HG03342 (cell line): Measurements from ENCODE around the gene FRMD4A.
"Not testable (repeated sequence)": the region's sequence is repeated elsewhere in the genome, so short reads cannot be mapped to it uniquely, and the experiment has no call there.

ENCODE experiments used
- ATAC-seq: cut with Tn5 transposase; IDR thresholded peaks from one replicate; pipeline ENCODE4 v1.9.1; 2021; ENCODE audit warnings: mild to moderate bottlenecking, moderate library complexity; ENCODE audit not compliant: unreplicated experiment

Gene FRMD4A

DNA sequence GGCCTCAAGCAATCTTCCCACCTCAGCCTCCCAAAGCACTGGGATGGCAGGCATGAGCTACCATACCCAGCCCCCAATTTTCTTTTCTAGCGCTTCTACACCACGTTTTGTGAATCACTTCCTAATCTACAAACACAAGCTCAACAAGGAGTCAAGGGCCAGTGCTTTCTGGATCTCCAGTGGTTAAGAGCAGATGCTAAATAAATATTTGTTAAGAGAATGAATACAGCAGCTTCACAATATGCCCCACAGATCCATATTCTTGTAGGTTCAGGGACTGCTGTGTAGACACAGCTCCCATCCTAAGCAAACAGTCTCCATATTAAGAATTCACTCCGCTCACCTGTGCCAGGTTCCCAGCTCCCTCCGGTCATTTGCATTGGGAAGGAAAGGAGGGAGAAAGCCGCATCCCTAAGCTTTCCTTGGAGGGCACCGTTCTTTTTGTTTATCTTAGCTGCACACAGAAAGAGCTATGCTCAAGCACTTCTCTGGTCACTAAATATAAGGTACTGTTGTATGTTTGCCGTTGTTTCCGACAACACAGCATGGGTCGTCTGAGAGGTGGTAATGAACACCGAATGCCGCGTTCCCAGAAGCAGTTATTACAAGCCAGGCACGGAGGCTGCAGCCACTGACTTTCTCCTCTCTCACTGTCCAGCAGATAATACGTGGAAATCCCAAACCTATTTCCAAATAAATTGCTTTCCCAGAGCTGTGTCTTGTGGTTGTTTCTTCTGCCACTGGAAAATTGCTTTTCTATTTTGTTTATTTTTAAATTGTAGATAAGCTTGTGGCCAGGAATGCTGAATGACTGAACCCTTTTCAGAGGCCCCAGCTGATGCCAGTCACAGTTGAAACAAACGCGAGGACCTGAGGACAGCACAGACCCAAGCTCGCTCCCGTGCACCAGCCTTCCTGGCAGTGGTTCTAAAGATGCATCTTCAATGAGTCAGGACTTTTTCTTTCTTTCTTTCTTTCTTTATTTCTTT, 526.9 kb downstream of the FRMD4A start:
- no peak for ATAC-seq

DNA sequence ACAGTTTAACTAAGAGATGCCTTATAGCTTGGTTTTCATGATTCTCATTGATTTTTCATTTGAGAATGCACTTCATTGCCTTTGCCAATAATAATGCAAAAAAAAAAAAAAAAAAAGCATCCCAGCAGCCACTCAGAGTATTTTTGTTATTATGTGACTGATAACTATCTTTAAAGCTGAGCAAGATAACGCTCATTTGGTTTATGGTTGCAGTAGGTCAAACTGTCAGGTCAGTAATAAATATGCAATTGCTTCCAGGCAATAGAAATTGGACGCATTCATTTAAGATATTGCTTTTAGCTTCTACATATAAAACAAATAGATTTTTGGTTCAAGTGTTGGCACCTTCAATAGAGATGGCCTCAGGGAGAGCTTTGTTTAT, 528.8 kb downstream of the FRMD4A start:
- no peak for ATAC-seq

DNA sequence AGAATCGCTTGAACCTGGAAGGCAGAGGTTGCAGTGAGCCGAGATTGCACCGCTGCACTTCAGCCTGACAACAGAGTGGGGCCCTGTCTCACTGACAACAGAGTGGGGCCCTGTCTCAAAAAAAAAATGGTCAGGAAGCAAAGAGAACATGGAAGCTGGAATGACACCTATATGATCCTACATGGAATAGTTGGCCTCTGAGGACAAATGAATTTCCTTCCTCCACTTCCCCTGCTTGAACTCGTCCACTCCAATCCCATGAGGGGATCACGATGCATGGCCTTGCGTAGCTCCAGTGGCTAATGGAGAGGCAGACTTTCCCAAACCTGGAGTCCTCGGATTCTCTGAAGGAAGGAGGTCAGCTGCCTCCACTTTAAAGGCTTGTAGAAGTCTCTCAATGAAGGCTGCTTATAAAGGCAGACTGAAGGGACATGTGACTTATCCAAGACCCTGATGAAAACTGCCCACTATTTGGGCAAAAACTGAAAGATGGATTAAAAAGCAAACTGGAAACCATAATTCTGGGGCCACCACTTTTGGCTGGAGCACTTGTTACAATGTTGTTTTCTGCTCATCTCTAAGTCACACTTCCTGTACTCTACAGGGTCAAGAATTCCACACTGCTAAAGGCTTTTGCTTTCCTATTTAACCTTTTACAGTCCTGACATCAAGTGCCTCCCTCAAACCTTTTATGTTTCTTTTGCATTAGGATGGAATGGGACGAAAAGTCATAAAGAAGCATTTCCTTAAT, 529.4 kb downstream of the FRMD4A start:
- ATAC-seq, result no peak

DNA sequence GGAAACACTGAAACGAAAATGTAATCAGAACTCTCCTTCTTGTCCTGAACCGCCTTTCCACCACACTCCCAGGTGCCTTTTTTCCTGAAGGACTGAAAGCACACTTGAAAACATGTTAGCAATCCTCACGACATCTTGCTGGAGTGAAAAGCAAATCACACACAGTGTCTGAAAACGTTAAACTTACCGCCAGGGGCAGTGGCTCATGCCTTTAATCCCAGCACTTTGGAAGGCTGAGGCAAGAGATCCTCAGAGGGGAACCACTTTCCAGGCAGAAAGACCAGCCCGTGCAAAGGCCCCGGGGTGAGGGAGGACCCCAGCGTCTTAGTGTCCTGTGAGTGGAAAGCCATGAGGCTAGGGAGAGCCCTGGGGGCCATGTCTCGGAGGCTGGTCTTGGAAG, 533.6 kb downstream of the FRMD4A start:
- no peak for ATAC-seq

DNA sequence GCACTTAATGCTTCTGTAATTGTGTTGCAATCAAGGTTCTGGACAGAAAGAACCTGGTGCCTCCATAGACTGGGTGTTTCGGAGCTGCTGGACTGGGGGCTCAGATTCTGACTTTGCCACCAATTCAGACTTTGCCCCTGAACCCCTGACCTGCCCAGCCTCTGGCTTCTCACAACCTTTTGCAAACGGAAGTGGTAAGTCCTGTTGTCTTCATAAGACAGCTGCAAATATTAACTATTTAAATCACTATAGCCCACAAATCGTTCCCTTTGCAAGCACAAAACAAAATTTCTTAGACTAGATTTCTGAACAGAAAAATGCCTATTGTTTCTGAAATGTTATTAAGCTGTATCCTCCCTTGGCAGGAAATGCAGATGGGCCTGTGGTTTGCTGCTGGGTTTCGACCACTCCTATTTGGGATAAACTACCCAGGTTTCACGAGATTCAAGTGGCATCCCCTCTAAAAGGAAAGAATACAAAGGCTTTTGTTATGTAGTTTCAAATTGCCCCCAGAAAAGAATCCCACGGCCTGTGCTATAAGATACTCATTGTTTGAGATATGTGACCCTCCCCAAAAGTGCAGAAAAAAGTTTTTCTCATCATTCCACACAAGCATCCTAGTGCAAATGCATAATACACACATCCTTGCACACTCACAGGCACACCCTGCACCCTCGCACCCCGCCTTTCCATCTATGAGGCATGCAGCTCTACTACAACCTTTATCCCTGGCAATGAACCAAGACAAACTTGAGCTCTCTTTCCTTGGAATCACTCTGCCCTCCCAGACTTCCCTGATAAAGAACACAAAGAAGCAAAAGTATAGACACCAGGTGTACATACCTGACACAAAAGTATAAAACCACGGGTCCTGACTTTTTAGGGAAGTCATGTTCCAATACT, 534.8 kb downstream of the FRMD4A start:
- no peak for ATAC-seq

DNA sequence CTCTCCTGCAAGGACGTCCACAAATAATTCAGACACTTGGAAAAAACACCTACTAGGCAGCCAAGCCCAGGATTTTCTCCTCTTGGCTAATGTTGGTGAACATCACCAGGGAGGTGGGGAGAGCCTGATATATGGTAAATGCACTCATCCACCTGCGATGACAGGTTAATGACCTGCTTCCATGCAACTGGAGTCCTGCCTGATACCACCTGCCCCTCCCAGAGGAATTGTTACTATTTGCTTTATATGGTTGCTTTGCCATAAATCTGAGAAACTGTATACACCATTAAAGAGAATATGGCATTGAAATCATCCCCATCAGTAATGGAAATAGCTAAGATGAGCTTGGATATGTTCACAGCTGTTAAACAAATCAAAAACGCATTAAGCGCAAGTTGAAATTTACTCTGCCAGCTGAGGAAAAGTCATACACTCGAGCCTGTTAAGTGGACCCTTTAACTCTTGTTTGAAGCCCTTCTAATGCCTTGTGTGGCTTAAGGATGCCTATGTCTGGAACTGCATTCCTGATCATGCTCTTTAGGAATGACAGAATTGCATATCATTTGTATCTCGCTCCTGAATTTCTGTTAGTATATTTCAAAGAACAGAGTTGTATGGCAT, 535.6 kb downstream of the FRMD4A start:
- no peak for ATAC-seq

DNA sequence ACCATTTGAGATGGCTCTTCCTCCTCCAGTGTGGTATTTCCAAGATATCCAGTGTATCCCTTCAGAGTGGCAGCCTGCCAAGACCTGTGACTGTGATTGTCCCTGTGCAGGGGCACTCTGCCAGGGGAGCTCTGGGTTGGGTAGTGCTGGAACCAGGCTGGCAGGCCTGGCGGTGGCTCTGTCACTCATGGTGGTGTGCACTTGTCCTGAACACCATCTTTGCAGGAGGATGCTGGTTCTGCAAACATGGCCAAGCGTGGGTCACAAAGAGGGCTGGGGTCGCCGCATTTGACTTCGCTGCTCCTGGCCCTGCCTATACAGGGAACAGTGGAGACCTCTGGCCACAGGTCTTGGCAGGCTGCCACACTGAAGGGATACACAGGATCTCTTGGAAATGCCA, 538.7 kb downstream of the FRMD4A start:
- no peak for ATAC-seq

DNA sequence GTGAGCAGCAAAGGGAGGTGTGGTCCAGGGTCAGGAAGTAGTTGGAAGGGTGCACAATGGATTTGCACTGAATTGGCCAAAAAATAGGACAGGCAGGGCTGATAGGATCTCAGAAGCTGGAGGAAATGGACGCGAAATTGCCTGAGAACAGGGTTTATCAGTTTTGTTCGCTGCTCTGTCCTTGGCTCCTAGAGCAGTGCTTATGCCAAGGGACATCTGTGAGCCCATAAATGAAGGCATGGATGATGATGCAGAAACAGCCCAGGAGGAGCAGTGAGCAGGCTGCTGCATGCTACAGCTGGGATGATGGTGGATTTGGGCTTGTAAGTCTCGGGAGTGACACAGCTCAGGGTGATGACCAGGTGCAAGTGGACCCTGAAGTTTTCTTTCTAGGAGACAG, 539.2 kb downstream of the FRMD4A start:
- no peak for ATAC-seq

DNA sequence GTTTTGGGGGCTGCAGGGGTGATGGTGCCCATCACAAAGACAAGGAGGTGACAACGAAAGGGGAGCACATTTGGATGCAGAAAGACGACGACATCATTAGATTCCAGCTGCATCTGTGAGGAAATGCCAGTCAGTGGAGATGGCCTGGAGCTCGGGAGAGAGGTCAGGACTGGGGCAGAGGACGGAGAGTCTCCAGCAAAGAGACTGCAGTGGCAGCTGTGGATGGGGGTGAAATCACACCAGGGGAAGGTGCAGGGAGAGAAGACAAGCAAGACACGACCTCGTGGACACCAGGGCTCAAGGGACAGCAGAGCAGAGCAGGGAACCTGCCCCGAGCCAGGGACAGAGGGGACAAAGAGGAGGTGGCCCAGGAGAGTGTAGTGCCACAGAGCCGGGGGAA, 540.5 kb downstream of the FRMD4A start:
- no peak for ATAC-seq

DNA sequence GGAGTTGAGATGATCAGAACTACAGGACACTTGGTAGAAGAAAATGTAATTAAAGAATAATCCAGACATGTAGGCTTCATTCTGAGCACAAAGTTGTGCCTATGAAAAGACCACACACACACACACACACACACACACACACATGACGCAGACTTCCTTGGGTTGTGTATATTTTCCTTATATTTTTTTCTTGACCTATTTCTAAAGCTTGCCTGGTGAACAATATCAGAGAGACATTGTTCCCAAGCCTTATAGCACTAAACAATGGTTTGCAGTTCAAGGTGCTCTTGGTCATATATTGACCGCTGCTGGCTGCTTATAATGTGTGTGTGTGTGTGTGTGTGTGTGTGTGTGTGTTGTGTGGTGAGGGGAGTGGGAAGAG, 541.3 kb downstream of the FRMD4A start:
- no peak for ATAC-seq

DNA sequence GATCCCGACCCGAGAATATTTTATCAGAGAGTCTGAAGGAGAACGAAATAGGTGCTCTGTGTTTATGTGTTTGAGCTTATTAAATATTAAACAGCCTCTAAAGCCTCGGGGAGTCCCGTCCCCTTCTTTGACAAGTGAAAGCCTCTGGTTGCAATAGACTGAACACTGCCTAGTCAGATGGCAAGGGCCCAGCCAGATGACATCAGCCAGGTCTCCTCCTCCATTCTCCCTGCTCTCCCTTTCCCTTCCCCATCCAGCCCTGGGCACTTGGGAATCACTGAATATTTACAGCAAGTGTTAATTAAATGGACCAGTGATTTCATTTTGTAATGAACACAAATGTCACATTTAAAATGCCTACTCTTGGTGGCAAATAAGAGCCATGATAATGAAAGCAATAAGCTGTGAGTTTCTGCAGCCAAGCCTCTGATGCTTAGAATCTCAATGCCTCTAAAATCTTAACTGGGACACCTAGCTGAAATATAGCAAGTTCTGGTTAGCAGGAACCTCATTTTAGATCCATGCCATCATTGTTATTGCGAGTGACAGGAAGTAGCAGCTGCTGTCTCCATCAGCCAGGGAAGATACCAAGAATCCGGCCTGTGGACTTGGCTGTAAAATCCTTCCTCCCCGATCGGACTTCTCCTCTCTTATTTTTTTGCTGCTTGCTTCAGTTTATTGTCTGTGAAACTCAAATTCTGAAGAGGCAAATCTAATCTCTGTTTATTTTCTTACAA, 541.8 kb downstream of the FRMD4A start:
- ATAC-seq, result no peak

DNA sequence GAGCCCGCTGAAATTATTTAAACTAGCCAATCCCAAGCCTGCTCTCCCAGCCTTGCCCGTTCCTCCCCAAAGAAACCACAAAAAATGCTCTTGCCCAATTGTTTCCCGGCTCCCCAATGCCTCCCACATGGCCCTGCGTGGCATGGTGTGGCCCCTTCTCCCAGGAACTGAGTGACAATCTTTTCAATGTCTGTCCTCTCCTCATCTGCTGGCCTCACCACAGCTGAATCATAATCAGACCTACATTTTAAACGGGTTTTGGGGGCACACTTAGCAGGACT, 542.5 kb downstream of the FRMD4A start:
- ATAC-seq, result no peak

DNA sequence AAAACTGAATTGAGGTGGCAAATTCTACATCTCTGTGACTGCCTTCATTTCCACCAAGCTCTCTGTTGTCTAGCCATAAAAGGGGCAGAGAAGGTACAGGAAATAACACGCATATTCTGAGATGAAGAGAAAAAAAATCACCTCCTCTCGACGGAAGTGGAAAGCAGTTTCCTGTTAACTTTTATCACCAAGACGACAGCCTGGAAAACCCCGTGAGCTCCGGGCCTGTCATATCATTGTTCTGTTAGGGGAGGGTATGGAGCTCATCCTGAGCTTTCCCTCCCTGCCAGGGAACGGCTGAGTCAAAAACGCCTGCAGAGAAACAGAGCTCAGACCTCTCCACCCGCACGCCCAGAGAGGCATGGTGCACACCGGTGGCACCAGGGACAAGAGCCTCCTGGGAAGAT, 543.7 kb downstream of the FRMD4A start:
- ATAC-seq, result peak; percentile 81

DNA sequence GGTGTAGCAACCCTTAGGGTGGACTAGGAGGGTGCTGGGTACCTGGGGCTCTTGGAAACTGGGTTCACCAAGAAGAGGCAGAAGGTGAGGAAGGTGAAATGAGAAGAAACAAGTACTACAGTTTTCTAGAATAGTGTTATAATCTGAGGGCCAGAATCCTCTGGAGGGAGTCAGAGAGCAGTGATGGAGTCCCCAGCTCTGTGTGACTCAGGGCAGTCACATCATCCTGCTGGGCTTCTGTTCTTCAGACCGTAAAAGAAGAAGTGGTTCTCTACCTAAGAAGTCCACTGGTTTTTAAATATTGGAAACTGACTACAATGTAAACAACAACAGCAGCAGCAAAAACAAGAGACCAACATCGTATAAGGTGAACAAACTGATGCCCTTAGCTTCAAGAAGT, 546.7 kb downstream of the FRMD4A start:
- peak; percentile 44 for ATAC-seq

DNA sequence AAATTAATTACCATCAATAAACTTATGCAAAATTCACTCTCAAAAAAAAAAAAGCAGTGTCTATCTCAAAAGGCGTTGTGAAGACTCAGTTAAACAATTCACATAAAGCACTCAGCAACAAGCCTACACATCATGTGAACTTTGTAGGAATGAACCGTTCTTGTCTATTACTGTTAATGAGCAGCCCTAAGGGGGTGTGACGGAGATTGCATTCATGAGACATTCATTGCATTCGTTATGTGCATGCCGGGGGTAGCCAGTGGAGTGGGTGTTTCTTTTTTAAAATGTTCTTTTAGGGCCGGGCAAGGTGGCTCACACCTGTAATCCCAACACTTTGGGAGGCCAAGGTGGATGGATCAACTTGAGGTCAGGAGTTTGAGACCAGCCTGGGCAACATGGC, 551.0 kb downstream of the FRMD4A start:
- no peak for ATAC-seq

DNA sequence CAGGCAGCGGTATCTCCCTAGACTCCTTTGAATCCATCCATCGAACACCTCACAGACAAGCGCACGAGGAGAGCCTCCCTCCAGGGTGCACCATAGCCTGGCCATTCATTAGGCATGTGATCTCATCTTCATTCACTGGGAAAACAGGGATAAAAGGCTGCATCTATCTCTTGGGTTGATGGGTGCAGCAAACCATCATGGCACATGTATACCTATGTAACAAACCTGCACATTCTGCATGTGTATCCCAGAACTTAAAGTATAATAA, 552.1 kb downstream of the FRMD4A start:
- ATAC-seq, result not testable (repeated sequence)

DNA sequence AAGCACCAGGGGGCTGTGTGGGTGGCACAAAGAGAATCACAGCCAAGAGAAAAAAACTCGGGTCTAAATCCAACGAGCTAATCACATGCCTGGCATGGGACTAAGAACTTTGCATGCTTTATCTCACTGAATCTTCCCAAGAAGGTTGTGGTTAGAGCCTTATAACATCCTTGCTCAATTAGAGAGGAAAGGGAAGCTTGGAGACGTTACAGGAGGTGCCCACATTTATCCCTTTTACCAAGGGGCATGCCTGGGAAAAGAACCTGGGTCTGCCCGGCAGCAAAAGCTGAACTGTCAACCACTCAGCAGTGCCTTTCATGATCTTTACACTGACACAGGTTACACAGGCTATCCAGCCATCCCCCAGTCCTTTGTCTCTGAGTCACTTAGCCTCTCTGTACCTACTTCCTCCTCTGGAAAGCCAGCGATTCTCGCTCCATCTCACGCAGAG, 553.8 kb downstream of the FRMD4A start:
- ATAC-seq, result peak; percentile 40

DNA sequence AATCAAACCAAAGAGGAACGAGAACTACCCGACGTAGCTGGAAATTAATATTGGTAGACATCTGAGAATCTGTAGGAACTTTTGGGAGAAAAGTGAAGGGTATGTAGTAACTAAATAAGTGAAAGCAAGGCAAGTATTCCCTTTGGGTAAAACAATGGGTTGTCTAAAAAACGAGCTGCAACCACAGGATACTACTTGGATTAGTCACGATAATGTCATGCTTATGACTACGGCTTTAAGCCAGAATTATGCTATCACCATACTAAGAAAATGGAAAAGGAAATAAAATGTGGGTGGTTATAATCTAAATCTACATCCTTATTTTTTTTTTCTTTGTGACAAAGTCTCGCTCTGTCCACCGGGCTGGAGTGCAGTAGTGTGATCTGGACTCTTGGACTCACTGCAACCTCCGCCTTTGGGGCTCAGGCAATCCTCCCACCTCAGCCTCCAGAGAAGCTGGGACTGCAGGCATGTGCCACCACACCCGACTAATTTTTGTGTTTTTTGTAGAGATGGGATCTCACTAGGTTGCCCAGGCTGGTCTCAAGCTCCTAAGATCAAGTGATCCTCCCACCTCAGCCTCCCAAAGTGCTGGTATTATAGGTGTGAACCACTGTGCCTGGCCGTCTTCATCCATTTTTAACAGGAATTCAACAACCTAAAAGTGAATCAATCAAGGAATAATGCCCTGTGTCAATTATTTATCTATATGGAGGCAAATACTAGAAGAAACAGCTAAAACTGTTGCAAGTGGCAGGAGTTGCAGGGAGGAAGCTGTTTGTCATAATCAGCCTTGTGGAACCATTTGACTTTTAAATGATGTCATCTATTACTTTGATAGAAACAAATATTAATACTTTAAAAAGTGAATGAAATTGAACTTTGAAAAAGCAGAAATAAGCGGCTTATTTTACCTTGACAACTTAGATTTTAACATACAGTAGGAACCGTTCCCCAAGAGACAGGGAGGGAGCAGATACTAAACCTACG, 554.6 kb downstream of the FRMD4A start:
- ATAC-seq, result no peak

DNA sequence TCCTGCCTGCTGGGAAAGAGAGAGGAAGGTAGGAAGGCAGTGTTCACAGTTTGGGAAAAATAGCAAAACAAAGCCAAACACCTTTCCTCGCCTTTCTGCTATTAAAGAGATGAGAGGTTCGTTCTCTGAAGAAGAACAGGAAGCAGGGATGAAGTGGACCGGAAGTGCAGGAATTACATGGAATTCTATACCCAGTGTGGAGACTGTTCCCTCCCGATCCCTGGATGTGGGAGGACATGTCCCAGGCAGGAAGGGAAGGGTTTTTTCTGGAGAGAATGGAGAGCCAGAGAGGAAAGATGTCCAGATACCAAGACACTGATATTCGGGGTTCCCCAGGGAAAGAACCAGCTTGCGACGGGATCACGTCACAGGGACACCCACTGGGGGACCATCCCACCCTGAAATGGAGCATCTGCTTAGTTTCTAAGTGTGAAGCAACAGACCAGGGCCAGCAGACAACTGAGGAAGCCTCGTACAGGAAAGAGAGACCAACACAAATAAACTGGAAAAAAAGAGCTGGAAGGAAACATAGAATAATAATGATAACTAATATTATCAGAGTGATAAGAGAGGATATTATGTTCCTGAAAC, 556.3 kb downstream of the FRMD4A start:
- ATAC-seq, result no peak
